PC-9 (cell line): ENCODE results near the gene TMEM86A.

ENCODE experiments used
- EZH2 ChIP-seq: fragments of 200-600 bp; sonication (generic); IDR thresholded peaks from 2 replicates; pipeline ENCODE4 v1.8.0; 2017; ENCODE audit warnings: antibody characterized with exemption, low read depth
- TF ChIP-seq, protein P1 (sequence below): fragments of 200-600 bp; sonication (generic); conservative IDR thresholded peaks from 2 replicates; pipeline ENCODE4 v1.6.1; 2017; ENCODE audit warnings: mixed run types, antibody characterized with exemption, mild to moderate bottlenecking, moderate library complexity

DNA sequence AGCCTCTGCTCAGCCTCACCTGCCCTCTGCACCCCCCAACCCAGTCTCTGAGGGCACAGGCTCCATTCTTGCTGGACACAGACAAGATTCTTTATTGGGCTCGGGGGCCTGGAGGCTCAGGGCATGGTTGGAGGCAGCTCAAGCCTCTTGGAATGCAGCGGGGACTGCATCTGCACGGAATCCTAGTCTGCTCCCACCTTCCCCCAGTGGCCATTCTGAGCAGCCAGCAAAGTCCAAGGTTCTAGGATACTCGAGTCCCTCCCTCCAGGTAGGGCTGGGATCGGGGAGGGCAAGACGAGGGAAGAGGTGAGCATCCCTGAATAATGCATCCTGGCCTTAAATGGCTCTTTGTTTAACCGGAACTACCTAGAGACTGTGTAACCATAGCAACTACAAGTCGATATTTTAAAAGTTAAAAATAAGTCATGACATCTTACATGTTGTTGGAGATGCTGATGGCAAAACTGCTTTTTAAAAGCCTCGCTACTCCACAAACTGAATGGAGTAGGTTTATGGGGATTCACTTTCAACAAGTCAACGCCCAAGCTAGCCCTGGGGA is 38.1 kb downstream of the TMEM86A start:
- TF ChIP-seq, protein P1, sequence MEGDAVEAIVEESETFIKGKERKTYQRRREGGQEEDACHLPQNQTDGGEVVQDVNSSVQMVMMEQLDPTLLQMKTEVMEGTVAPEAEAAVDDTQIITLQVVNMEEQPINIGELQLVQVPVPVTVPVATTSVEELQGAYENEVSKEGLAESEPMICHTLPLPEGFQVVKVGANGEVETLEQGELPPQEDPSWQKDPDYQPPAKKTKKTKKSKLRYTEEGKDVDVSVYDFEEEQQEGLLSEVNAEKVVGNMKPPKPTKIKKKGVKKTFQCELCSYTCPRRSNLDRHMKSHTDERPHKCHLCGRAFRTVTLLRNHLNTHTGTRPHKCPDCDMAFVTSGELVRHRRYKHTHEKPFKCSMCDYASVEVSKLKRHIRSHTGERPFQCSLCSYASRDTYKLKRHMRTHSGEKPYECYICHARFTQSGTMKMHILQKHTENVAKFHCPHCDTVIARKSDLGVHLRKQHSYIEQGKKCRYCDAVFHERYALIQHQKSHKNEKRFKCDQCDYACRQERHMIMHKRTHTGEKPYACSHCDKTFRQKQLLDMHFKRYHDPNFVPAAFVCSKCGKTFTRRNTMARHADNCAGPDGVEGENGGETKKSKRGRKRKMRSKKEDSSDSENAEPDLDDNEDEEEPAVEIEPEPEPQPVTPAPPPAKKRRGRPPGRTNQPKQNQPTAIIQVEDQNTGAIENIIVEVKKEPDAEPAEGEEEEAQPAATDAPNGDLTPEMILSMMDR = no peak
- no peak for TF ChIP-seq EZH2
